Measurements from ENCODE around the gene ECI1.
"Not testable (repeated sequence)": the region's sequence is repeated elsewhere in the genome, so short reads cannot be mapped to it uniquely, and the experiment has no call there.

Gene ECI1

DNA sequence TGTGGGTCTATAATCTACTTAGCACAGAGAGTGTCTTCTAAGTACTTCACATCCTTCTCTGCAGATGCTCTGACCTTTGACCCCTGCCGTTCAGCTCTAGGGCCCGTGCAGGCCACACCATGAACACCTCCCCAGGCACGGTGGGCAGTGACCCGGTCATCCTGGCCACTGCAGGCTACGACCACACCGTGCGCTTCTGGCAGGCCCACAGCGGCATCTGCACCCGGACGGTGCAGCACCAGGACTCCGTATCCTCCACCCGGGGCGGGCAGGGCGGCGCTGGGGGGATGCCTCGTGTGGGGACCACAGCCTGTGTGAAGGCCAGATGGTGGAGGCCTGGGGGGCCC is 45.4 kb downstream of the ECI1 start:
- Histone ChIP-seq H3K27ac (ENCODE audit: low read length) (peak overlapping the region; percentile 74; the same call in 1 of the 2 replicates), H3K4me2 (ENCODE audit: low read depth, low read length) (peak overlapping the region; percentile 100)
- DNase-seq, result peak; percentile 43

DNA sequence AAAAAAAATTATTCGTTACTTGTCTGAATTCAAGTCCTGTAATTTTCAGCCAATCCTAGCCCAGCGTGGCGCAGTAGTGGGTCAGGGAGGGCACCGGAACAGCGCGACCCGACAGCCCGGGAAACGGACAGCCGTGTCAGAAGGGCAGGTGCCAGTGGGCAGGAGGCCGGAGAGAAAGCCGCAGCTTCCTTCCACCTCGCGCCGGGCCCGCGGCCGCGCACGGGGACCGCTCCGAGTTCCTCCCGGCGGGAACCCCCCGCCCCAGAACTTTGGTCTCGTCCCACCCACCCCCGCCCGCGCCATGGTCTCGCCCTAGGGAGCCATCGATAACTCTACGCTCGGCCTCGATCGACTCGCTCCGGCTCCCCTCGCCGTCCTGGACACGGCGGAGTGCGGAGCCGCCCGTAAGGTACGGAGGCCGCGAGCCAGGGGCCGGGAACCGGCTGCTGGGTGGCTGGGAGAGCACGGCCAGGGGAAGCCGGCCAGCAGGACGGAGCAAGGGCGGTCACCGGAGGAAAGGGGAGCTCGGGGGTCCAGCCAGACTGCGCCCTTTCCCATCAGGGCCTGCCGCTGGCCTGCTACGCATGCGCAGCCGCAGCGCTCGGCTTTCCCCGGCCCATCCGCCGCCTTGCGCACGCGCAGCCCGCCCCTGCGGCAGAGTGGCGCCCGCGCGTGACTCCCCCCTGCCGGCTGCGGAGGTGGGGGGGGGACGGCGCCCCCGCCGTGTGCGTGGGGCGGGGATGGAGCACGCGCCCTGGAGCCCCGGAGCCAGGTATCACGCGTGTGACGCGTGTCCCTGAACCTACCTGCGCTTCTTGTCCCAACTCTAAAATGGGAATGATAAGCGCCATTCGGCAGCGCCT is 46.1 kb downstream of the ECI1 start, which contains the start of gene MLST8:
Gene MLST8 (plus strand): TSS at position 351 of the 863 bp plus-strand sequence. CDS start 632 bp downstream, outside the sequence.
- Histone ChIP-seq H3K9ac (ENCODE audit: low read length) (peak within 1 kb of the TSS; percentile 96), H2AFZ (ENCODE audit: low read length) (peak within 1 kb of the TSS; percentile 77), H4K20me1 (ENCODE audit: insufficient read depth, low read length) (no peaks in the 10 kb centered on the region), H3K27ac (ENCODE audit: low read length) (peak within 1 kb of the TSS; percentile 74), H3K9me3 (replicated peaks; ENCODE audit: insufficient read depth, low read length) (no peaks in the 10 kb centered on the region), H3K79me2 (ENCODE audit: low read length) (peaks cover 27% of the 10 kb centered on the region), H3F3A (ENCODE audit: insufficient read depth, low read length) (0 out of 2 replicates have a peak, but pooled peaks cover 3% of the 10 kb centered on the region), H3K4me2 (ENCODE audit: low read depth, low read length) (peak within 1 kb of the TSS; percentile 100), H3K27me3 (replicated peaks; ENCODE audit: insufficient read depth, low read length) (peaks cover 16% of the 10 kb centered on the region), H3K9me2 (replicated peaks; ENCODE audit: insufficient read depth, low read length) (no peaks in the 10 kb centered on the region), H3K36me3 (replicated peaks; ENCODE audit: insufficient read depth, low read length) (no peaks in the 10 kb centered on the region; the same call in 1 of the 2 replicates), H3K4me3 (ENCODE audit: low read length) (peak within 1 kb of the TSS; percentile 98), H3K4me1 (ENCODE audit: low read length) (peaks cover 6% of the 10 kb centered on the region)
- peak; percentile 22 for TF ChIP-seq CTCF (IDR thresholded peaks at IDR 0.05; ENCODE audit: low read length)
- TF ChIP-seq EZH2phosphoT487 (IDR thresholded peaks at IDR 0.05; ENCODE audit: low read length), result no peak
- DNase-seq, result peak; percentile 88

More for the DNA sequence above, 45.4 kb downstream of the ECI1 start:
- peaks cover 27% of the 10 kb centered on the region for H3K79me2 ChIP-seq (ENCODE audit: low read length)
- peak overlapping the region; percentile 96 for H3K9ac ChIP-seq (ENCODE audit: low read length)
- TF ChIP-seq EZH2 (optimal IDR thresholded peaks at IDR 0.05; ENCODE audit: low read depth, low read length) (no peak), EZH2phosphoT487 (IDR thresholded peaks at IDR 0.05; ENCODE audit: low read length) (no peak), CTCF (IDR thresholded peaks at IDR 0.05; ENCODE audit: low read length) (no peak; the same call in 1 of the 2 replicates)
- peak overlapping the region; percentile 98 for H3K4me3 ChIP-seq (ENCODE audit: low read length)
- H3F3A ChIP-seq (ENCODE audit: insufficient read depth, low read length), result 0 out of 2 replicates have a peak, but pooled peaks cover 3% of the 10 kb centered on the region
- H3K9me3 ChIP-seq (replicated peaks; ENCODE audit: insufficient read depth, low read length), result no peaks in the 10 kb centered on the region
- peak overlapping the region; percentile 67 for H2AFZ ChIP-seq (ENCODE audit: low read length)
- no peaks in the 10 kb centered on the region for H4K20me1 ChIP-seq (ENCODE audit: insufficient read depth, low read length)
- no peaks in the 10 kb centered on the region; the same call in 1 of the 2 replicates for H3K36me3 ChIP-seq (replicated peaks; ENCODE audit: insufficient read depth, low read length)
- H3K27me3 ChIP-seq (replicated peaks; ENCODE audit: insufficient read depth, low read length), result peaks cover 10% of the 10 kb centered on the region
- no peaks in the 10 kb centered on the region for H3K9me2 ChIP-seq (replicated peaks; ENCODE audit: insufficient read depth, low read length)
- peaks cover 6% of the 10 kb centered on the region for H3K4me1 ChIP-seq (ENCODE audit: low read length)

DNA sequence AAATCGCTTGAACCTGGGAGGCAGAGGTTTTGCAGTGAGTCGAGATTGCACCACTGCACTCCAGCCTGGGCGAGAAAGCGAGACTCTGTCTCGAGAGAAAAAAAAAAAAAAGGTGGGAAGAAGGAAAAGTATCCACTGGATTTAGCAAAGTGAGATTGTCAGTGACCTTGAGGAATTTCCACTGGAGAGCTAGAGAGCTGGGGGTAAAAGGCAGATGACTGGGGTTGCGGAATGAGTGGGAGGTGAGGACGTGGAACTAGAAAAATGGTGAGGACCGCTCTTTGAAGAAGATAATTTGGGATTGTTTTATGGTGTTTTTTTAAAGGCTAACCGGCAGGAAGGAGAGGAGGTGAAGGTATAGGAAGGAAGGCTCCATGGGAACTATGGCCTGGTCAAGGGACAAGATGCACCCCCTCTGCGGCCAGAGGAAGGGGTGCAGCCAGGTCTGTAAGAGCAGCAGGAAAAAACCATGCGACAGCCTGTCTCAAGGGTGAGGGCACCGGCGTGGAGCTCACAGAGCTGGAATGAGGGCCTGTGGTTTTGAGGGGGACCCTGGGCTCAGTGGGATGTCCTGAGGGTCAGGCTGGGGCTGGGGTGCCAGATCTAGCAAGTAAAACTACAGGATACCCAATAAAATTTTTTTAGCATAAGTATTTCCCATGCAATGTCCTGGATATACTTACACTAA is 46.8 kb downstream of the ECI1 start:
- Histone ChIP-seq H2AFZ (ENCODE audit: low read length) (peak overlapping the region; percentile 76), H3K9ac (ENCODE audit: low read length) (peak overlapping the region; percentile 96), H3K36me3 (replicated peaks; ENCODE audit: insufficient read depth, low read length) (no peaks in the 10 kb centered on the region; the same call in 1 of the 2 replicates), H3K4me3 (ENCODE audit: low read length) (peak overlapping the region; percentile 98), H4K20me1 (ENCODE audit: insufficient read depth, low read length) (no peaks in the 10 kb centered on the region), H3K27me3 (replicated peaks; ENCODE audit: insufficient read depth, low read length) (peaks cover 24% of the 10 kb centered on the region), H3K9me2 (replicated peaks; ENCODE audit: insufficient read depth, low read length) (no peaks in the 10 kb centered on the region), H3K27ac (ENCODE audit: low read length) (peak overlapping the region; percentile 74; the same call in 1 of the 2 replicates), H3K79me2 (ENCODE audit: low read length) (peaks cover 27% of the 10 kb centered on the region), H3K9me3 (replicated peaks; ENCODE audit: insufficient read depth, low read length) (no peaks in the 10 kb centered on the region), H3F3A (ENCODE audit: insufficient read depth, low read length) (0 out of 2 replicates have a peak, but pooled peaks cover 3% of the 10 kb centered on the region), H3K4me1 (ENCODE audit: low read length) (peaks cover 6% of the 10 kb centered on the region), H3K4me2 (ENCODE audit: low read depth, low read length) (peak overlapping the region; percentile 65)
- no peak for TF ChIP-seq EZH2phosphoT487 (IDR thresholded peaks at IDR 0.05; ENCODE audit: low read length)
- no peak for DNase-seq

DNA sequence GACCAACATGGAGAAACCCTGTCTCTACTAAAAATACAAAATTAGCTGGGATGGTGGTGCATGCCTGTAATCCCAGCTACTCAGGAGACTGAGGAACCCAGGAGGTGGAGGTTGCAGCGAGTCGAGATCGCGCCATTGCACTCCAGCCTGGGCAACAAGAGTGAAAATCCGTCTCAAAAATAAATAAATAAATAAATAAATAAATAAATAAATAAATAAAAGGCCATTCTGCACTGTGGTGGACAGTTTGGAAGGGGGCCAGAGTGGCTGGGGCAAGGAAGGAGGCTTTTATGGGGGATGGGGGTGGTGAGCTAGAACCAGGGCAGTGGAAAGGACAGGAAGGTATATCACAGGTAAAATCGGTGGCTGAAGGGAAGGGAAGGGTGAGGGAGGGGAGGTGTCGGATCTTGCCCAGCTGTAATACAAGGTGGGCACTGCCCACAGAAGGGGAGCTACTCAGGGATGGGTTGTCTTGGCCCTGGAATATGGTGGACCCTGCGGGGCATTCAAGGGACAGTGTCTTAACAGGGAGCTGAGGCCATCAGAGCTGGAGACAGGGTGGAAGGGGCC is 48.2 kb downstream of the ECI1 start:
- H3K36me3 ChIP-seq (replicated peaks; ENCODE audit: insufficient read depth, low read length), result not testable (repeated sequence)

More for the DNA sequence above, 48.2 kb downstream of the ECI1 start:
- H2AFZ ChIP-seq (ENCODE audit: low read length); DNase-seq; H3K4me1 ChIP-seq (ENCODE audit: low read length); H3K4me3 ChIP-seq (ENCODE audit: low read length); H3K27ac ChIP-seq (ENCODE audit: low read length); H3K9me2 ChIP-seq (replicated peaks; ENCODE audit: insufficient read depth, low read length); H3F3A ChIP-seq (ENCODE audit: insufficient read depth, low read length); H3K9ac ChIP-seq (ENCODE audit: low read length); H3K9me3 ChIP-seq (replicated peaks; ENCODE audit: insufficient read depth, low read length); H4K20me1 ChIP-seq (ENCODE audit: insufficient read depth, low read length); H3K4me2 ChIP-seq (ENCODE audit: low read depth, low read length): not testable (repeated sequence)
- peaks cover 37% of the 10 kb centered on the region for H3K27me3 ChIP-seq (replicated peaks; ENCODE audit: insufficient read depth, low read length)
- H3K79me2 ChIP-seq (ENCODE audit: low read length), result peaks cover 27% of the 10 kb centered on the region
